AG04450 (cell line): Measurements from ENCODE around the gene CAV1. TPM values are rescaled to one million over a fixed set of nuclear protein-coding genes. Genes with fewer than 3 reads are reported as not detected.
"Not testable (repeated sequence)": the region's sequence is repeated elsewhere in the genome, so short reads cannot be mapped to it uniquely, and the experiment has no call there.

ENCODE experiments used
- CTCF ChIA-PET: fragments of 300-600, 350-600 bp; formaldehyde crosslinking; extraction: SDS; loops from one replicate; lab custom pipeline; 2022; ENCODE audit warnings: antibody characterized with exemption, inconsistent platforms; lab: Charles Lee
- POLR2A ChIA-PET: fragments of 350-600 bp; formaldehyde crosslinking; extraction: SDS; loops from one replicate; lab custom pipeline; 2021; ENCODE audit warnings: antibody characterized with exemption, inconsistent platforms; lab: Yijun Ruan, JAX
- DNase-seq: peaks from one replicate; pipeline ENCODE4 v3.0.0-alpha.2; 2011; ENCODE audit warnings: low read depth, low spot score
- H3K27ac ChIP-seq: one replicate; pipeline ENCODE4 v1.5.1; 2012; ENCODE audit warnings: low read depth, low read length, control low read depth
- H3K27me3 ChIP-seq: one replicate; pipeline ENCODE4 v1.6.0; 2012; ENCODE audit warnings: low read length; ENCODE audit not compliant: control insufficient read depth, insufficient read depth
- H3K4me3 ChIP-seq: 2 replicates; pipeline ENCODE4 v1.5.1; 2011; ENCODE audit warnings: mild to moderate bottlenecking, low read depth, low read length, control low read depth
- H3K9me3 ChIP-seq: 2 replicates; pipeline ENCODE4 v1.5.1; 2012; ENCODE audit warnings: low read length; ENCODE audit not compliant: control insufficient read depth, insufficient read depth
- polyA plus RNA-seq: library from polyadenylated mRNA; depleted of rRNA; stranded (reverse); fragments of >200 nt; gene quantifications from 2 replicates; pipeline ENCODE4 v1.2.3, GENCODE V29; 2011
- TF ChIP-seq, protein P1 (sequence below): IDR thresholded peaks from 2 replicates; pipeline ENCODE4 v1.5.1; 2011; ENCODE audit warnings: low read depth, low read length, control low read depth, inconsistent platforms

CAV1 gene
- polyA plus RNA-seq, 1 experiment: 1,209 TPM

DNA sequence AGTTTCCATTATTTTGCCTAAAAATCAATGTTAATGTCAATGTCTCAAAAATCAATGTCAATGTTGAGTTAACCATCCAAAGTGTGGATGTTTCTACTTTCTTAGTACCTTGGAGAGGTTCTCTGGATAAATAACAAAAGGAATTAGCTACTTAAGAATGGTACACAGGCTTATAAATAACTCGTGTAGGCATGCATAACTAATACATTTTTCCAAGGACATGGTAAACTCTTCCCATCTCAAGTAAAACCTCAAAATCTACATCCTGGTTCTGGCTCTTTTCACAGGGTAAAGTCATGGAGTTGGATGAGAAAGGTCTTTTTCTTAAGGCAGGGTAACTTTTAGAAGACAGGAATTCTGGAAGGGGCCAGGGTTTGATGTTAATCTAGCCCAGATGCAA, 59.9 kb downstream of the CAV1 start:
- no peak for DNase-seq
- TF ChIP-seq, protein P1, sequence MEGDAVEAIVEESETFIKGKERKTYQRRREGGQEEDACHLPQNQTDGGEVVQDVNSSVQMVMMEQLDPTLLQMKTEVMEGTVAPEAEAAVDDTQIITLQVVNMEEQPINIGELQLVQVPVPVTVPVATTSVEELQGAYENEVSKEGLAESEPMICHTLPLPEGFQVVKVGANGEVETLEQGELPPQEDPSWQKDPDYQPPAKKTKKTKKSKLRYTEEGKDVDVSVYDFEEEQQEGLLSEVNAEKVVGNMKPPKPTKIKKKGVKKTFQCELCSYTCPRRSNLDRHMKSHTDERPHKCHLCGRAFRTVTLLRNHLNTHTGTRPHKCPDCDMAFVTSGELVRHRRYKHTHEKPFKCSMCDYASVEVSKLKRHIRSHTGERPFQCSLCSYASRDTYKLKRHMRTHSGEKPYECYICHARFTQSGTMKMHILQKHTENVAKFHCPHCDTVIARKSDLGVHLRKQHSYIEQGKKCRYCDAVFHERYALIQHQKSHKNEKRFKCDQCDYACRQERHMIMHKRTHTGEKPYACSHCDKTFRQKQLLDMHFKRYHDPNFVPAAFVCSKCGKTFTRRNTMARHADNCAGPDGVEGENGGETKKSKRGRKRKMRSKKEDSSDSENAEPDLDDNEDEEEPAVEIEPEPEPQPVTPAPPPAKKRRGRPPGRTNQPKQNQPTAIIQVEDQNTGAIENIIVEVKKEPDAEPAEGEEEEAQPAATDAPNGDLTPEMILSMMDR: no peak
- CTCF ChIA-PET: interaction anchor here (1.0 to 5.8 kb wide), 3 partner anchors 58 to 412 kb away, joined by 3 to 132 read pairs (median 15); no protein-coding TSS in a partner anchor
- H3K27me3 ChIP-seq: no peaks in the 10 kb centered on the region
- POLR2A ChIA-PET: no interaction called here
- no peak overlapping the region for H3K27ac ChIP-seq
- H3K4me3 ChIP-seq: no peak overlapping the region
- H3K9me3 ChIP-seq: peaks cover 3% of the 10 kb centered on the region; the same call in 1 of the 2 replicates

DNA sequence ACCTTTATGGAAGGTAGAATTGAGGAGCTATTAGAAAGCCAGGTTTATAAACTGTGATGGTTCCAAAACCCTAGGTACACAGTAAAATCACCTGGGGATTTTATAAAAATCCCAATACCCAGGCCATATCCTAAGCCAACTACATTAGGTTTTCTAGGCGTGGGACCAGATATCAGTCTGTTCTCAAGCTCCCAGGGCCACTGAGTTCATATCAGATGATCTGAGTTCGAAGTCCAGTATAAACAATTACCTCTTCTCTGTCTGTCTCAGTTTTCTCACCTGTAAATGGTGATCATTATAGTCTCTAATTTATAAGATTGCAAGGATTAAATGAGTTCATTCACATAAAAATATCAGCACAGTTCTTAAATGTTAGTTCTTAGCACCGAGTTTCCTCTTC, 60.6 kb downstream of the CAV1 start:
- Histone ChIP-seq H3K27ac (no peak overlapping the region), H3K9me3 (peaks cover 3% of the 10 kb centered on the region; the same call in 1 of the 2 replicates), H3K4me3 (no peak overlapping the region), H3K27me3 (no peaks in the 10 kb centered on the region)
- POLR2A ChIA-PET: no interaction called here
- CTCF ChIA-PET: interaction anchor here (3.0 to 5.8 kb wide), 2 partner anchors 59 to 329 kb away, joined by 15 to 132 read pairs; no protein-coding TSS in a partner anchor
- TF ChIP-seq, protein P1: no peak
- DNase-seq: no peak

DNA sequence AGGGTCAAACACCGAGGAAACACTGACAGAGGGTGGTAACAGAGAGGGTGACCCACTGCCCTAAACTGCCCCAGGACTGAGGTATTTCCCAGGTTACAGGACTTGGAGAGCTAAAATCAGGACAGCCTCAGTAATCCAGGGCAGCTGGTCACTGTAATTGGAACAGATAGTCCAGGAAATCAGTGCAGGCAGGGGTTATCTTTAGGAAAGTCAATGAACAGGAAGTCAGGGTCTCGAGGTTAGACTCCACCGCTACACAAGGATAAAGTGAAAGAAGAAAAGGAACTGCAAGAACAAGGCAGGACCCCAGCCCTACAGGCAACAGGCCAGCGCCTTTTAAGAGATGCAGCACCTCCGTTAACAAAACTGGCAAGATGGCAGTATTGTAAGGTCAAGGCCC, 61.1 kb downstream of the CAV1 start:
- Histone ChIP-seq H3K27ac (no peak overlapping the region), H3K4me3 (no peak overlapping the region), H3K9me3 (peaks cover 3% of the 10 kb centered on the region; the same call in 1 of the 2 replicates), H3K27me3 (no peaks in the 10 kb centered on the region)
- POLR2A ChIA-PET: no interaction called here
- no peak for DNase-seq
- TF ChIP-seq, protein P1: no peak
- CTCF ChIA-PET: interaction anchor here (3.0 to 5.8 kb wide), 3 partner anchors 60 to 406 kb away, joined by 15 to 132 read pairs (median 28); no protein-coding TSS in a partner anchor

DNA sequence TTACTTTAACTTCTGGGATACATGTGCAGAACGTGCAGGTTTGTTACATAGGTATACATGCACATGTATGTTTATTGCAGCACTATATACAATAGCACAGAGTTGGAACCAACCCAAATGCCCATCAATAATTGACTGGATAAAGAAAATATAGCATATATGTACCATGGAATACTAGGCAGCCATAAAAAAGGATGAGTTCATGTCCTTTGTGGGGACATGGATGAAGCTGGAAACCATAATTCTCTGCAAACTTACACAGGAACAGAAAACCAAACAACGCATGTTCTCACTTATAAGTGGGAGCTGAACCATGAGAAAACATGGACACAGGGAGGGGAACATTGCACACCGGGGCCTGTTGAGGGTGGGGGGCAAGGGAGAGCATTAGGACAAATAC, 62.4 kb downstream of the CAV1 start:
- H3K9me3 ChIP-seq, H3K27ac ChIP-seq, H3K27me3 ChIP-seq, H3K4me3 ChIP-seq, DNase-seq: not testable (repeated sequence)
- CTCF ChIA-PET: interaction anchor here (0.6 to 5.8 kb wide), 11 partner anchors 10 to 407 kb away, joined by 3 to 132 read pairs (median 5); no protein-coding TSS in a partner anchor
- POLR2A ChIA-PET: interaction anchor here (2.3 kb wide), 1 partner anchor 61 kb away, joined by 10 read pairs; no protein-coding TSS in a partner anchor

DNA sequence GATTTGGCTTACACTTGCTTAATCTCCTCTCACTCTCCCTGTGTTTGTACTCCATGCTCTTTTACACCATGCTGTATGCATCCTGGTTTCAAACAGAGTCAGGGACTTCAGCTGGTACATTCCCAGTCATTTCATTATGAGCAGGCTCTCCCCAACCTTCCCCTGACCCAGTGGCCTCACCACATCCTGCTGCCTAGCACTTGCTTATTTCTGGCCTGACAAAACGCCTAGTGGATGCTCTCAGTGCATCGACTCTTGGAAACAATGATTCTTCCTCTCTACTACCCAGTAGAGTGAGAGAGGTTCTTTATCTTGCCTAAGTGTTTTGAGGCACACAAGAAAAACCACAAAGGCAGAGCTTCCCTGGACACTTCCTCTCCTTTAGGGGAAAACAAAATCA, 63.4 kb downstream of the CAV1 start:
- Histone ChIP-seq H3K27ac (peak overlapping the region; percentile 58), H3K9me3 (peaks cover 3% of the 10 kb centered on the region; the same call in 1 of the 2 replicates), H3K27me3 (no peaks in the 10 kb centered on the region), H3K4me3 (no peak overlapping the region)
- TF ChIP-seq, protein P1: 0 out of 2 replicates have a peak, but pooled peaks have one; percentile 18
- ChIA-PET CTCF (interaction anchor here (0.8 to 5.8 kb wide), 15 partner anchors 11 to 417 kb away, joined by 3 to 132 read pairs (median 5); no protein-coding TSS in a partner anchor), POLR2A (interaction anchor here (1.4 to 2.3 kb wide), 2 partner anchors 62 to 329 kb away, joined by 3 to 10 read pairs; no protein-coding TSS in a partner anchor)
- DNase-seq: no peak
